Parathyroid adenoma (tissue), 2 donors: ENCODE results near the gene CASP4.

Experiments used
- H2AFZ ChIP-seq: fragments of 300-600 bp; sonication (generic); one replicate; pipeline ENCODE4 v1.7.0; 2017; ENCODE audit warnings: antibody characterized with exemption, mild to moderate bottlenecking
- H3K27ac ChIP-seq: fragments of 300-600 bp; sonication (generic); one replicate; pipeline ENCODE4 v1.7.0; 2017
- H3K27me3 ChIP-seq: fragments of 300-600 bp; sonication (generic); one replicate; pipeline ENCODE4 v1.7.0; 2017; ENCODE audit warnings: low read length; ENCODE audit not compliant: control insufficient read depth, insufficient read depth
- H3K36me3 ChIP-seq: fragments of 300-600 bp; sonication (generic); one replicate; pipeline ENCODE4 v1.7.0; 2017; ENCODE audit warnings: low read length; ENCODE audit not compliant: control insufficient read depth, insufficient read depth
- H3K4me1 ChIP-seq: fragments of 300-600 bp; sonication (generic); one replicate; pipeline ENCODE4 v1.7.0; 2017; ENCODE audit warnings: control low read depth
- H3K4me2 ChIP-seq: fragments of 300-600 bp; sonication (generic); one replicate; pipeline ENCODE4 v1.7.0; 2017; ENCODE audit warnings: low read length
- H3K4me3 ChIP-seq: fragments of 300-600 bp; sonication (generic); one replicate; pipeline ENCODE4 v1.7.0; 2017; ENCODE audit warnings: low read depth, low read length
- H3K79me2 ChIP-seq: fragments of 300-600 bp; sonication (generic); one replicate; pipeline ENCODE4 v1.7.0; 2017; ENCODE audit warnings: control low read depth
- H3K9ac ChIP-seq: fragments of 300-600 bp; sonication (generic); one replicate; pipeline ENCODE4 v1.7.0; 2017; ENCODE audit warnings: mild to moderate bottlenecking
- H3K9me3 ChIP-seq: fragments of 300-600 bp; sonication (generic); one replicate; pipeline ENCODE4 v1.7.0; 2017; ENCODE audit warnings: low read length; ENCODE audit not compliant: control insufficient read depth
- TF ChIP-seq, protein P1 (sequence below): fragments of 300-600 bp; sonication (generic); IDR thresholded peaks from one replicate; pipeline ENCODE4 v1.7.0; 2017; ENCODE audit warnings: antibody characterized with exemption, mild to moderate bottlenecking
- donor health status: primary hyperparathyroidism.

The CASP4 gene

DNA sequence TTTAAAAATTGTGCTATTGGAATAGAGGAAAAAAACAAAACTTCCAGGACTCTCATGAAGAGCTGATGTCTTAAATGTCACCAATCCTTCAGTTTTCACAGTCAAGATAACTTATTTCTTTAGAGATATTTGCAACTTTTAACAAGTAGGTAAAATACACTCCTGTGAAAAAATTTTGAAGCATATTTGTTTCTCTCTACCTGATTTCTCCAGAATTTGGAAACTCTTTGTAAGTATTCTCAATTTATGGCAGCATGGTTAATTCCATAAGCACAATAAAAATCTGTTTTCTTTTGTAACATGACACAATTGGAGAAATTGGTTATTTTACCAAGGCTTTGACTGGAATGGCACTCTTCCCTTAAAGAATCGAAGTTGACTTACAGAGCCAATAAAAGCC lies 4.1 kb downstream of the CASP4 start:
- no peak overlapping the region for H3K27ac ChIP-seq
- H3K36me3 ChIP-seq, result no peaks in the 10 kb centered on the region
- no peaks in the 10 kb centered on the region for H3K9me3 ChIP-seq
- H2AFZ ChIP-seq, result no peak overlapping the region
- no peaks in the 10 kb centered on the region for H3K27me3 ChIP-seq
- TF ChIP-seq, protein P1, sequence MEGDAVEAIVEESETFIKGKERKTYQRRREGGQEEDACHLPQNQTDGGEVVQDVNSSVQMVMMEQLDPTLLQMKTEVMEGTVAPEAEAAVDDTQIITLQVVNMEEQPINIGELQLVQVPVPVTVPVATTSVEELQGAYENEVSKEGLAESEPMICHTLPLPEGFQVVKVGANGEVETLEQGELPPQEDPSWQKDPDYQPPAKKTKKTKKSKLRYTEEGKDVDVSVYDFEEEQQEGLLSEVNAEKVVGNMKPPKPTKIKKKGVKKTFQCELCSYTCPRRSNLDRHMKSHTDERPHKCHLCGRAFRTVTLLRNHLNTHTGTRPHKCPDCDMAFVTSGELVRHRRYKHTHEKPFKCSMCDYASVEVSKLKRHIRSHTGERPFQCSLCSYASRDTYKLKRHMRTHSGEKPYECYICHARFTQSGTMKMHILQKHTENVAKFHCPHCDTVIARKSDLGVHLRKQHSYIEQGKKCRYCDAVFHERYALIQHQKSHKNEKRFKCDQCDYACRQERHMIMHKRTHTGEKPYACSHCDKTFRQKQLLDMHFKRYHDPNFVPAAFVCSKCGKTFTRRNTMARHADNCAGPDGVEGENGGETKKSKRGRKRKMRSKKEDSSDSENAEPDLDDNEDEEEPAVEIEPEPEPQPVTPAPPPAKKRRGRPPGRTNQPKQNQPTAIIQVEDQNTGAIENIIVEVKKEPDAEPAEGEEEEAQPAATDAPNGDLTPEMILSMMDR, result no peak
- no peaks in the 10 kb centered on the region for H3K79me2 ChIP-seq
- H3K4me1 ChIP-seq, result no peaks in the 10 kb centered on the region
- no peak overlapping the region for H3K9ac ChIP-seq
- no peak overlapping the region for H3K4me3 ChIP-seq
- H3K4me2 ChIP-seq, result no peak overlapping the region

DNA sequence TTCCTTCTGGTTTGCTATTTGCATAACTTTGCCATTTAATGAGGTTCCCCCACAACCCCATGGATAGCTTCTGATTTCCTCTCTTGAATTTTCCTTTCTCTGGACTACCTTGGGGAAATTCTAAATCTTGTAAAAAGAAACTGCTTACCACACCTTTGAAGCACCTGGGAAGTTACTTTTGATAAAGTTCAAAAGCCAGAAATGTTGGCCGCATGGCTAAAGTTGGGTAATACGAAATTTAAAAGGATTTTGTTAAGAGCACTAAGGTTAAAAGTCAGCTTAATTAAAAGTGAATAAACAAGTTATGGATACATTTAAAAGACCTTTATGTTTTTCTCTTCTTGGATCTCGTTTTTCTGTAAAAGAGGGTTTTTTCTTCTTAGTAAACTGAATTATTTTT lies 5.5 kb downstream of the CASP4 start:
- Histone ChIP-seq H3K27ac (no peak overlapping the region), H3K79me2 (no peaks in the 10 kb centered on the region), H3K36me3 (no peaks in the 10 kb centered on the region), H3K4me2 (no peak overlapping the region), H3K27me3 (no peaks in the 10 kb centered on the region), H3K4me1 (no peaks in the 10 kb centered on the region), H2AFZ (no peak overlapping the region), H3K9me3 (no peaks in the 10 kb centered on the region), H3K4me3 (no peak overlapping the region), H3K9ac (no peak overlapping the region)
- TF ChIP-seq, protein P1, result no peak

DNA sequence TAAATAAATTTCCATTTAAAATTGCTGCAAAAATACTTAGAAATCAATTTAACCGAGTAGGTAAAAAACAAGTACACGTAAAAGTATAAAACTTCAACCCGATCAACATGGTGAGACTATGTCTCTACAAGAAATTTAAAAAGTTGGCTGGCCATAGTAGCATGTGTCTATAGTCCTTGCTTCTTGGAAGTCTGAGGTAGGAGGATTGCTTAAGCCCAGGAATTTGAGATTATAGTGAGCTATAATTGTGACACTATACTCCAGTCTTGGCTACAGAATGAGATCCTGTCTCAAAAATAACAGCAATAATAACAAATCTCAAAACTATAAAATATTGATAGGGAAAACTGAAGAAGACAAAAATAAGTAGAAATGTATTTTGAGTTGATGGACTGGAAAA lies 11.1 kb downstream of the CASP4 start:
- Histone ChIP-seq H3K4me2 (no peak overlapping the region), H3K36me3 (no peaks in the 10 kb centered on the region), H3K4me3 (no peak overlapping the region), H3K9me3 (no peaks in the 10 kb centered on the region), H3K27me3 (no peaks in the 10 kb centered on the region), H2AFZ (no peak overlapping the region), H3K4me1 (no peaks in the 10 kb centered on the region), H3K79me2 (no peaks in the 10 kb centered on the region), H3K9ac (no peak overlapping the region), H3K27ac (no peak overlapping the region)
- TF ChIP-seq, protein P1, result no peak

DNA sequence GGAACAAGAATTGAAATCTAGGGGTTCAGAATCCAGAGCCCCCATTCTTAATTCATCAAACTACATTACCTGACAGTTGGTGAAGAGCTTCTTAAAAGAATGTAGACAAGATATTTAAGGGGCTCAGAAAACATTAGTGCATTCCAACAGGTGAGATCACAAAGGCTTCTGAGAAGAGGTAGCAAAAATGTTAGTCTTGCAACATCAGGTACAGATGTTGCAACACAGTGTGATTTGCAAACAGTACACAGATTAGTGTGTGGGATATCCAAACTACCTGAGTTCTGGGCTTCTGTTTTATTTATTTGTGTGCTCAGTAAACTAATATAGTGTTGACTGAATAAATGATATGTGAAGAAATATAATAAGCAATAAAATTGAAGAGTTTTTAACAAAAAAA lies 11.8 kb downstream of the CASP4 start:
- Histone ChIP-seq H3K9me3 (no peaks in the 10 kb centered on the region), H3K27me3 (no peaks in the 10 kb centered on the region), H3K27ac (no peak overlapping the region), H3K9ac (no peak overlapping the region), H3K4me3 (no peak overlapping the region), H3K36me3 (no peaks in the 10 kb centered on the region), H3K79me2 (no peaks in the 10 kb centered on the region), H2AFZ (no peak overlapping the region), H3K4me2 (no peak overlapping the region), H3K4me1 (no peaks in the 10 kb centered on the region)
- TF ChIP-seq, protein P1, result no peak

DNA sequence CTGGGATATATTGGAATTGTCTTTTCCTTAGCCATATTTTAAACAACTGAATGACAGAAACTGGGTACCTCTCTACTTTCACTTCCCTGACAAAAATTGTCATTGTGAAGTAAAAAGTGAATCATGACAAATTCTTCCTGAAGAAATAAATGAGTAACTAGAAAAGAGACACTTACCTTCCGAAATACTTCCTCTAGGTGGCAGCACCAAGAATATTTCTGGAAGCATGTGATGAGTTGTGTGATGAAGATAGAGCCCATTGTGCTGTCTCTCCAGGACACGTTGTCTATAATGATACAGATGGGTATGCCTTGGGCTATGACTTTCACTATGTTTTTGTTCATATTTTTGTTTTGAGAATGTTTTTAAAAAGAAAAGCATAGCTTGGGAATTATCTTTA lies 21.5 kb downstream of the CASP4 start:
- no peak overlapping the region for H2AFZ ChIP-seq
- H3K79me2 ChIP-seq, result no peaks in the 10 kb centered on the region
- no peaks in the 10 kb centered on the region for H3K4me1 ChIP-seq
- H3K27me3 ChIP-seq, result no peaks in the 10 kb centered on the region
- H3K27ac ChIP-seq, result no peak overlapping the region
- no peak overlapping the region for H3K4me3 ChIP-seq
- no peak overlapping the region for H3K4me2 ChIP-seq
- no peak overlapping the region for H3K9ac ChIP-seq
- TF ChIP-seq, protein P1, result no peak
- H3K36me3 ChIP-seq, result no peaks in the 10 kb centered on the region
- H3K9me3 ChIP-seq, result no peaks in the 10 kb centered on the region
